ENCODE results near the gene ZNF33B. TPM values are rescaled to one million over a fixed set of nuclear protein-coding genes. Genes with fewer than 3 reads are reported as not detected.
A peak's percentile ranks its signal among the peaks of the same experiment; 100 is the strongest.
"Not testable (repeated sequence)": the region's sequence is repeated elsewhere in the genome, so short reads cannot be mapped to it uniquely, and the experiment has no call there.

ZNF33B gene
- 3.3 and 5.6 TPM in 2 replicates for total RNA-seq (2014; rRNA removed; shearing (Covaris generic))

- peak; percentile 84 to 86 for DNase-seq
- H3K4me3 ChIP-seq = peak within 1 kb of the TSS; percentile 77
- H3K27me3 ChIP-seq = no peaks in the 10 kb centered on the region
- no peaks in the 10 kb centered on the region for H3K9me3 ChIP-seq (replicated peaks)
- H3K4me1 ChIP-seq = no peaks in the 10 kb centered on the region
- peak within 1 kb of the TSS; percentile 83 for H3K27ac ChIP-seq
- no peaks in the 10 kb centered on the region for H3K36me3 ChIP-seq
Measured at GRCh38 chr10:42638055-42638820, at the start of gene ZNF33B. TSS of gene ZNF33B (minus strand) at chr10:42638570. CDS start at chr10:42636928, 1,642 bp downstream.

- Histone ChIP-seq H3K4me3 (no peak overlapping the region), H3K4me1 (no peaks in the 10 kb centered on the region), H3K27me3 (no peaks in the 10 kb centered on the region), H3K9me3 (replicated peaks) (no peaks in the 10 kb centered on the region), H3K36me3 (no peaks in the 10 kb centered on the region), H3K27ac (no peak overlapping the region)
- DNase-seq = no peak
Measured at GRCh38 chr10:42684517-42684916, 46.1 kb upstream of the ZNF33B start.

GRCh38 chr10:42680267-42680666 lies 41.9 kb upstream of the ZNF33B start:
- H3K27ac ChIP-seq = no peak overlapping the region
- H3K4me1 ChIP-seq = no peaks in the 10 kb centered on the region
- no peaks in the 10 kb centered on the region for H3K36me3 ChIP-seq
- no peak for DNase-seq
- H3K27me3 ChIP-seq = no peaks in the 10 kb centered on the region
- H3K9me3 ChIP-seq (replicated peaks) = no peaks in the 10 kb centered on the region
- H3K4me3 ChIP-seq = no peak overlapping the region

GRCh38 chr10:42665181-42665979 lies 27.0 kb upstream of the ZNF33B start:
- not testable (repeated sequence) for H3K27me3 ChIP-seq; H3K4me3 ChIP-seq; H3K27ac ChIP-seq; H3K4me1 ChIP-seq; H3K9me3 ChIP-seq (replicated peaks); H3K36me3 ChIP-seq; DNase-seq

- Histone ChIP-seq H3K27ac (no peak overlapping the region), H3K27me3 (no peaks in the 10 kb centered on the region), H3K36me3 (no peaks in the 10 kb centered on the region), H3K4me3 (no peak overlapping the region), H3K9me3 (replicated peaks) (no peaks in the 10 kb centered on the region), H3K4me1 (no peaks in the 10 kb centered on the region)
- no peak for DNase-seq
Measured at GRCh38 chr10:42654419-42654818, 16.0 kb upstream of the ZNF33B start.

GRCh38 chr10:42652858-42653257 lies 14.5 kb upstream of the ZNF33B start:
- Histone ChIP-seq H3K4me1 (no peaks in the 10 kb centered on the region), H3K27me3 (no peaks in the 10 kb centered on the region), H3K9me3 (replicated peaks) (no peaks in the 10 kb centered on the region), H3K36me3 (no peaks in the 10 kb centered on the region), H3K27ac (no peak overlapping the region), H3K4me3 (no peak overlapping the region)
- no peak for DNase-seq

- Histone ChIP-seq H3K4me3 (no peak overlapping the region), H3K4me1 (no peaks in the 10 kb centered on the region)
- no peak for DNase-seq
Measured at GRCh38 chr10:42650374-42650773, 12.0 kb upstream of the ZNF33B start.

GRCh38 chr10:42648512-42648911 lies 10.1 kb upstream of the ZNF33B start:
- H3K27ac ChIP-seq = no peak overlapping the region

More at GRCh38 chr10:42650374-42650773, 12.0 kb upstream of the ZNF33B start:
- Histone ChIP-seq H3K27me3 (no peaks in the 10 kb centered on the region), H3K9me3 (replicated peaks) (no peaks in the 10 kb centered on the region), H3K36me3 (no peaks in the 10 kb centered on the region), H3K27ac (no peak overlapping the region)

GRCh38 chr10:42646687-42647640 lies 8.6 kb upstream of the ZNF33B start:
- Histone ChIP-seq H3K9me3 (replicated peaks) (no peaks in the 10 kb centered on the region), H3K4me3 (no peak overlapping the region), H3K4me1 (no peaks in the 10 kb centered on the region), H3K36me3 (no peaks in the 10 kb centered on the region), H3K27ac (no peak overlapping the region), H3K27me3 (no peaks in the 10 kb centered on the region)
- DNase-seq = peak in 1 of 2 experiments; percentile 1

More at GRCh38 chr10:42648512-42648911, 10.1 kb upstream of the ZNF33B start:
- Histone ChIP-seq H3K4me3 (no peak overlapping the region), H3K9me3 (replicated peaks) (no peaks in the 10 kb centered on the region), H3K36me3 (no peaks in the 10 kb centered on the region), H3K4me1 (no peaks in the 10 kb centered on the region), H3K27me3 (no peaks in the 10 kb centered on the region)
- no peak for DNase-seq

- Histone ChIP-seq H3K27me3 (no peaks in the 10 kb centered on the region), H3K4me1 (no peaks in the 10 kb centered on the region), H3K9me3 (replicated peaks) (no peaks in the 10 kb centered on the region), H3K4me3 (no peak overlapping the region), H3K36me3 (no peaks in the 10 kb centered on the region), H3K27ac (no peak overlapping the region)
- no peak for DNase-seq
Measured at GRCh38 chr10:42646214-42646613, 7.8 kb upstream of the ZNF33B start.

- H3K4me3 ChIP-seq = no peak overlapping the region
- no peaks in the 10 kb centered on the region for H3K27me3 ChIP-seq
- H3K36me3 ChIP-seq = no peaks in the 10 kb centered on the region
- DNase-seq = no peak
- H3K4me1 ChIP-seq = no peaks in the 10 kb centered on the region
- no peak overlapping the region for H3K27ac ChIP-seq
- H3K9me3 ChIP-seq (replicated peaks) = no peaks in the 10 kb centered on the region
Measured at GRCh38 chr10:42645516-42645915, 7.1 kb upstream of the ZNF33B start.

- DNase-seq = no peak
- H3K27ac ChIP-seq = no peak overlapping the region
- no peaks in the 10 kb centered on the region for H3K36me3 ChIP-seq
- no peak overlapping the region for H3K4me3 ChIP-seq
- H3K9me3 ChIP-seq (replicated peaks) = no peaks in the 10 kb centered on the region
- no peaks in the 10 kb centered on the region for H3K27me3 ChIP-seq
- H3K4me1 ChIP-seq = no peaks in the 10 kb centered on the region
Measured at GRCh38 chr10:42645103-42645502, 6.7 kb upstream of the ZNF33B start.

- no peaks in the 10 kb centered on the region for H3K27me3 ChIP-seq
- no peaks in the 10 kb centered on the region for H3K9me3 ChIP-seq (replicated peaks)
Measured at GRCh38 chr10:42640610-42641229, 2.4 kb upstream of the ZNF33B start.

GRCh38 chr10:42638821-42639270 lies 476 bp upstream of the ZNF33B start:
- Histone ChIP-seq H3K36me3 (no peaks in the 10 kb centered on the region), H3K9me3 (replicated peaks) (no peaks in the 10 kb centered on the region), H3K4me1 (no peaks in the 10 kb centered on the region), H3K27ac (no peak overlapping the region), H3K4me3 (peak overlapping the region; percentile 77), H3K27me3 (no peaks in the 10 kb centered on the region)
- no peak for DNase-seq

More at GRCh38 chr10:42640610-42641229, 2.4 kb upstream of the ZNF33B start:
- Histone ChIP-seq H3K4me3 (no peak overlapping the region), H3K36me3 (no peaks in the 10 kb centered on the region), H3K27ac (no peak overlapping the region), H3K4me1 (no peaks in the 10 kb centered on the region)
- no peak for DNase-seq
